H1 (cell line): ENCODE results near the gene JDP2. TPM values are rescaled to one million over a fixed set of nuclear protein-coding genes. Genes with fewer than 3 reads are reported as not detected.

Source experiments
- CEBPB ChIP-seq: IDR thresholded peaks from 2 replicates; pipeline ENCODE4 v1.6.1; 2012; ENCODE audit warnings: low read depth, low read length
- CTCF ChIP-seq, 3 experiments: IDR thresholded peaks; 1 replicate in 2 of 3; 2 replicates in 1 of 3; pipeline versions ENCODE4 v1.5.1 to v1.6.1; 2011; ENCODE audit warnings: low read length in 3 of 3, mild to moderate bottlenecking in 3 of 3, inconsistent platforms in 2 of 3, low read depth in 1 of 3, moderate library complexity in 1 of 3; ENCODE audit not compliant: insufficient read depth in 1 of 3; ENCODE audit errors: control extremely low read depth in 1 of 3
- FOSL1 ChIP-seq: IDR thresholded peaks from 2 replicates; pipeline ENCODE4 v1.6.1; 2011; ENCODE audit warnings: mild to moderate bottlenecking, low read depth, low read length, moderate library complexity; ENCODE audit not compliant: insufficient read depth
- KDM4A ChIP-seq: IDR thresholded peaks from one replicate; pipeline ENCODE4 v1.7.1; 2012; ENCODE audit warnings: low read depth, mild to moderate bottlenecking, moderate library complexity, low read length, inconsistent platforms; ENCODE audit not compliant: severe bottlenecking
- POLR2A ChIP-seq, 2 experiments: IDR thresholded peaks; 1 replicate in 1 of 2; 2 replicates in 1 of 2; pipeline ENCODE4 v1.6.1; 2011; ENCODE audit warnings: low read depth in 2 of 2, low read length in 2 of 2, mild to moderate bottlenecking in 2 of 2; ENCODE audit errors: control extremely low read depth in 1 of 2
- SIN3A ChIP-seq, 2 experiments: IDR thresholded peaks in 1 of 2; conservative IDR thresholded peaks in 1 of 2; 2 replicates each; pipeline ENCODE4 v1.6.1; 2011 to 2012; ENCODE audit warnings: low read length in 2 of 2, improper control_type of control experiment in 1 of 2, low read depth in 1 of 2, mild to moderate bottlenecking in 1 of 2
- ZNF274 ChIP-seq: IDR thresholded peaks from 2 replicates; pipeline ENCODE4 v1.7.0; 2012; ENCODE audit warnings: low read length, borderline replicate concordance; ENCODE audit errors: extremely low read depth
- polyA plus RNA-seq, 7 experiments: library from polyadenylated mRNA; depleted of rRNA in 3 of 7; stranded (reverse) in 5 of 7; unstranded in 2 of 7; fragments of >200 nt in 5 of 7; fragments of 200-250 nt in 2 of 7; gene quantifications; 1 replicate in 5 of 7; 2 replicates in 1 of 7; 4 replicates in 1 of 7; pipeline versions ENCODE4 v1.2.1 to v1.2.3, GENCODE V29; 2011 to 2013; ENCODE audit warnings: missing spikeins in 2 of 7, mixed read lengths in 2 of 7
- total RNA-seq: library from RNA; stranded (reverse); fragmentation: NEBNext Ultra II Directional; extraction: Animal tissue kit (Norgen Biotek cat#: 25700); gene quantifications from 2 replicates; pipeline ENCODE4 v1.2.1, GENCODE V29; 2021

Gene JDP2
- total and polyA plus RNA-seq, 2 of the 8 experiments (the other 6 are each of a cell fraction or from before 2014, with no cell fraction given): 8.9 to 27.2 TPM

GRCh38 chr14:75476274-75476995 is 48.6 kb downstream of the JDP2 start (continued):
- TF ChIP-seq KDM4A (no peak), CTCF (IDR thresholded peaks at IDR 0.05; ENCODE audit: control extremely low read depth in 1 of 3, insufficient read depth in 1 of 3, low read depth in 1 of 3, low read length in 3 of 3) (peak in 2 of 3 experiments; percentile 0 to 6; a peak in 2 of 4 replicates), POLR2A (IDR thresholded peaks at IDR 0.05; ENCODE audit: control extremely low read depth in 1 of 2, low read depth in 2 of 2, low read length in 2 of 2) (no peak), FOSL1 (no peak), CEBPB (peak; percentile 83), SIN3A (conservative IDR thresholded peaks at IDR 0.05 in 1 of 2, IDR thresholded peaks at IDR 0.05 in 1 of 2; ENCODE audit: low read depth in 1 of 2, low read length in 2 of 2) (no peak), ZNF274 (no peak)
